ENCODE data around the gene SMG9. TPM values are rescaled to one million over a fixed set of nuclear protein-coding genes. Genes with fewer than 3 reads are reported as not detected.

The SMG9 gene
- total and polyA plus RNA-seq, 4 donors = 5.4 to 8.9 (median 5.8) TPM

DNA sequence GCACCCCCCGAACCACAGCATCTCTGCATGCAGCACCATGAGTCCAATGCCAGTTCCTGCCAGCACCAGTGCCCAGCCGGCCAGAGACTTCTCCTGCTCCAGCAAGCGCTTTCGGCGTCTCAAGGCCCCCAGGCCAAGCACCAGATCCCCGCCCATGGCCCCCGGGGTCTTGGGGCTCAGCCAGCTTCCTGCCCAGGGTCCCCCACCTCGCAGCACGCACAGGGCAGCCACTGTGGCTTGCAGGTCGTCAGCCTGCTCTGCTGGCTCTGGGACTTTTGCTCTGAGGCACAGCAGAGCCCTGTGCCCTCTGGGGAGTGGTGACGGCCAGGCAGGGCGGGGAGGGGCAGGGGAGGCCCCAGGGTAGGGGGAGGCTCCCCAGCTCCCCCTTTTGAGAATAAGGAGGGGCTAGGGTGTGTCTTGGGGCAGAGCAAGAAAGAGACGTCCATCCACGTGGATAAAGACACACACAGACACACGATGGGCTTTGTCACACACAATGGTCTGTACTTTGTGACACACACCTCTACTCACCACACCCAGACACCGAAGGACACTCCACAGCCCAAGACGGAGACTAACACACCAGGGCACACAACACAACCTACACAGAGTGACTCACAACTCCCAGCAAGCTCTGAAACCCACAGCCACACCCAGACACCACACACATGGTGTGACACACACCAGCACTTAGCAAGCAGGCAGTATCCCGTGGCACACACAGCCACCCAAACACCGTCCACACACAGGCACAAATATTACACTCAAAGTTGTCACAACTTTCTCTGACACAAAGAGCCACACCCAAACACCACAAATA, 26.2 kb upstream of the SMG9 start, which contains the start of gene KCNN4:
Gene KCNN4, minus strand, starts transcription at position 268 of the 820 bp plus-strand sequence. Its CDS starts 112 bp downstream, at position 156.
- no peak for TF ChIP-seq TAF1 (conservative IDR thresholded peaks at IDR 0.05)
- TF ChIP-seq, protein P1, sequence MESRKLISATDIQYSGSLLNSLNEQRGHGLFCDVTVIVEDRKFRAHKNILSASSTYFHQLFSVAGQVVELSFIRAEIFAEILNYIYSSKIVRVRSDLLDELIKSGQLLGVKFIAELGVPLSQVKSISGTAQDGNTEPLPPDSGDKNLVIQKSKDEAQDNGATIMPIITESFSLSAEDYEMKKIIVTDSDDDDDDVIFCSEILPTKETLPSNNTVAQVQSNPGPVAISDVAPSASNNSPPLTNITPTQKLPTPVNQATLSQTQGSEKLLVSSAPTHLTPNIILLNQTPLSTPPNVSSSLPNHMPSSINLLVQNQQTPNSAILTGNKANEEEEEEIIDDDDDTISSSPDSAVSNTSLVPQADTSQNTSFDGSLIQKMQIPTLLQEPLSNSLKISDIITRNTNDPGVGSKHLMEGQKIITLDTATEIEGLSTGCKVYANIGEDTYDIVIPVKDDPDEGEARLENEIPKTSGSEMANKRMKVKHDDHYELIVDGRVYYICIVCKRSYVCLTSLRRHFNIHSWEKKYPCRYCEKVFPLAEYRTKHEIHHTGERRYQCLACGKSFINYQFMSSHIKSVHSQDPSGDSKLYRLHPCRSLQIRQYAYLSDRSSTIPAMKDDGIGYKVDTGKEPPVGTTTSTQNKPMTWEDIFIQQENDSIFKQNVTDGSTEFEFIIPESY (IDR thresholded peaks at IDR 0.05) = no peak
- TF ChIP-seq, protein P2, sequence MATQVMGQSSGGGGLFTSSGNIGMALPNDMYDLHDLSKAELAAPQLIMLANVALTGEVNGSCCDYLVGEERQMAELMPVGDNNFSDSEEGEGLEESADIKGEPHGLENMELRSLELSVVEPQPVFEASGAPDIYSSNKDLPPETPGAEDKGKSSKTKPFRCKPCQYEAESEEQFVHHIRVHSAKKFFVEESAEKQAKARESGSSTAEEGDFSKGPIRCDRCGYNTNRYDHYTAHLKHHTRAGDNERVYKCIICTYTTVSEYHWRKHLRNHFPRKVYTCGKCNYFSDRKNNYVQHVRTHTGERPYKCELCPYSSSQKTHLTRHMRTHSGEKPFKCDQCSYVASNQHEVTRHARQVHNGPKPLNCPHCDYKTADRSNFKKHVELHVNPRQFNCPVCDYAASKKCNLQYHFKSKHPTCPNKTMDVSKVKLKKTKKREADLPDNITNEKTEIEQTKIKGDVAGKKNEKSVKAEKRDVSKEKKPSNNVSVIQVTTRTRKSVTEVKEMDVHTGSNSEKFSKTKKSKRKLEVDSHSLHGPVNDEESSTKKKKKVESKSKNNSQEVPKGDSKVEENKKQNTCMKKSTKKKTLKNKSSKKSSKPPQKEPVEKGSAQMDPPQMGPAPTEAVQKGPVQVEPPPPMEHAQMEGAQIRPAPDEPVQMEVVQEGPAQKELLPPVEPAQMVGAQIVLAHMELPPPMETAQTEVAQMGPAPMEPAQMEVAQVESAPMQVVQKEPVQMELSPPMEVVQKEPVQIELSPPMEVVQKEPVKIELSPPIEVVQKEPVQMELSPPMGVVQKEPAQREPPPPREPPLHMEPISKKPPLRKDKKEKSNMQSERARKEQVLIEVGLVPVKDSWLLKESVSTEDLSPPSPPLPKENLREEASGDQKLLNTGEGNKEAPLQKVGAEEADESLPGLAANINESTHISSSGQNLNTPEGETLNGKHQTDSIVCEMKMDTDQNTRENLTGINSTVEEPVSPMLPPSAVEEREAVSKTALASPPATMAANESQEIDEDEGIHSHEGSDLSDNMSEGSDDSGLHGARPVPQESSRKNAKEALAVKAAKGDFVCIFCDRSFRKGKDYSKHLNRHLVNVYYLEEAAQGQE (IDR thresholded peaks at IDR 0.05) = no peak
- TF ChIP-seq RAD21 (IDR thresholded peaks at IDR 0.05) = no peak
- no peak for TF ChIP-seq YY1 (IDR thresholded peaks at IDR 0.05)
- TF ChIP-seq HNF4A (conservative IDR thresholded peaks at IDR 0.05) = no peak
- no peak for TF ChIP-seq NR2F2 (IDR thresholded peaks at IDR 0.05)
- no peak for TF ChIP-seq FOXA1 (IDR thresholded peaks at IDR 0.05)
- TF ChIP-seq RXRA (IDR thresholded peaks at IDR 0.05) = no peak
- TF ChIP-seq FOXA2 (IDR thresholded peaks at IDR 0.05) = no peak
- Histone ChIP-seq H3K9me3 (ENCODE audit: control insufficient read depth in 4 of 4, low read length in 3 of 4) (no peaks in the 10 kb centered on the region), H3K4me3 (ENCODE audit: low read depth in 1 of 3, low read length in 3 of 3) (no peak within 1 kb of the TSS), H3K4me1 (ENCODE audit: control insufficient read depth in 4 of 4, insufficient read depth in 4 of 4, low read length in 3 of 4) (no peaks in the 10 kb centered on the region), H3K27ac (ENCODE audit: low read depth in 1 of 2, low read length in 2 of 2) (no peak within 1 kb of the TSS), H3K36me3 (ENCODE audit: control insufficient read depth in 4 of 4, insufficient read depth in 3 of 4, low read depth in 1 of 4, low read length in 3 of 4) (no peaks in the 10 kb centered on the region), H3K27me3 (ENCODE audit: control insufficient read depth in 4 of 4, insufficient read depth in 4 of 4, low read length in 3 of 4) (no peaks in the 10 kb centered on the region), H3K9ac (ENCODE audit: low read depth in 1 of 2, low read length in 2 of 2) (no peak within 1 kb of the TSS)
- WGBS = 32% methylated on average over 19 of the region's 19 CpGs
- DNase-seq (ENCODE audit: low spot score) = no peak

DNA sequence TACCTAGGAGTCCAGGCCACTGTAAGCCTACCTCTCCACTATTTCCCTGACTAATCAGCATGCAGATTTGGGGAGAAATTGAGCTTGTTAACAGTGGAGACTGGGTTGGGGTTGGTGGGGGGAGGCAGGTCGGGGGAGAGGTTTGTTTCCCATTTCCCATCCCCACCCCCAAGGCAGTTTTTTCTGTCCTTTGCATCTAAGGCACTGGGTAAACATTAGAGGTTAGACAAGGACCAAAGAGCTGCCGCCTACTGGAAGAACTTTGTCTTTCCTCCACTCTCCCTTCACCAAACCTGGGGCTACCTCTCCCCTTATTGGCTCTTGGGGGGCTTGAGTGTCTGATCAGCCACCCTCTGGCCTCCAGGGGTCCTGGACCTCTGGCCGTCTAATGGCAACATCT, 25.1 kb upstream of the SMG9 start:
- no peaks in the 10 kb centered on the region for H3K27me3 ChIP-seq (ENCODE audit: control insufficient read depth in 4 of 4, insufficient read depth in 4 of 4, low read length in 3 of 4)
- 18% methylated on average over 3 of the region's 3 CpGs for WGBS
- H3K27ac ChIP-seq (ENCODE audit: low read depth in 1 of 2, low read length in 2 of 2) = no peak overlapping the region
- H3K36me3 ChIP-seq (ENCODE audit: control insufficient read depth in 4 of 4, insufficient read depth in 3 of 4, low read depth in 1 of 4, low read length in 3 of 4) = no peaks in the 10 kb centered on the region
- H3K4me3 ChIP-seq (ENCODE audit: low read depth in 1 of 3, low read length in 3 of 3) = no peak overlapping the region
- no peak overlapping the region for H3K9ac ChIP-seq (ENCODE audit: low read depth in 1 of 2, low read length in 2 of 2)
- no peak for TF ChIP-seq EGR1 (IDR thresholded peaks at IDR 0.05; ENCODE audit: low read depth in 2 of 2)
- peaks cover 0 to under 1% (median 0%) of the 10 kb centered on the region in 4 donors for H3K4me1 ChIP-seq (ENCODE audit: control insufficient read depth in 4 of 4, insufficient read depth in 4 of 4, low read length in 3 of 4)
- DNase-seq (ENCODE audit: low spot score) = no peak
- H3K9me3 ChIP-seq (ENCODE audit: control insufficient read depth in 4 of 4, low read length in 3 of 4) = no peaks in the 10 kb centered on the region
